T47D (cell line): ENCODE measurements around the gene MYZAP.

Source experiments
- DNase-seq, 2 experiments: peaks; one replicate each; pipeline versions ENCODE4 v3.0.0 to v3.0.0-alpha.2; 2011 to 2012; ENCODE audit warnings: low read depth in 1 of 2, low spot score in 1 of 2
- JUND ChIP-seq: IDR thresholded peaks from 2 replicates; pipeline ENCODE4 v1.6.1; 2012; ENCODE audit warnings: low read depth
- in situ Hi-C: cut with HindIII; loops from 2 replicates; pipeline ENCODE4 v1.10.0; 2016; ENCODE audit warnings: low sequenced_read_pairs, low pct_unique_long_range_greater_than_20kb

The MYZAP gene

DNA sequence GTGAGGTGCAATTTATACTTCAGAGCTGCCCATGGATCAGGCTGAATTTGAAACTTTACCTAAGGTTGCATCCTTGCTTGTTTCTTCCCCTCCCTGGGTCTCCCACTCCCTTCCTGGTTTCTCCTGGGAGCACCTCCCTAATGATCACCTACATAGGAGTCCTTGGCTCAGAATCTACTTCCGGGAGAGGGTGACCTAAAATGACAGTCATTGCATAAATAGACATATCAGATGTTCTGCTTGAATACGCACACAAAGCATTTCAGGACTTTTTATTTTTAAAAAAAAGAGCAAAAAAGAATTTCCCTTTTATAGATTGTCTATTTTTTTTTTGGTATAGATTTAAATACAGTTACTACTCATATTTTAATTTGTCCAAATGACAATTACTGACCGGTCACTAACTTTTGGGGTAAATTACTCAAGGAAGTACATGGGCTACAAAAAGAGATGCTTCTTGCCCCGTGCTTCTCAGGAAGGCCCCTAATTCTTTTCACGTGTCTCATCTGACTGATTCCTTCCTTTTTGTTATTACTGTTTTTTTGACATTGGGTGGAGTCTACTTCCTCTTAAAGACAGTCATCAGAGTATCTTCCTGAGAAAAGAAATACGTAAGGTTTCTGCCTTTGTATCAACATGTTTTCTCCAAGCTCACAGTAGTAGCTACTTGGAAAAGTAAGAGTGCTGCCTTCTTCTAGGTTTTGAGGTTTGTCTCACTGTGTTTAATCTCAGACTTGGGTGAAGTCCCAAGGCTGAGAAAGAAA, 4.9 kb upstream of the MYZAP start:
- no peak for DNase-seq

DNA sequence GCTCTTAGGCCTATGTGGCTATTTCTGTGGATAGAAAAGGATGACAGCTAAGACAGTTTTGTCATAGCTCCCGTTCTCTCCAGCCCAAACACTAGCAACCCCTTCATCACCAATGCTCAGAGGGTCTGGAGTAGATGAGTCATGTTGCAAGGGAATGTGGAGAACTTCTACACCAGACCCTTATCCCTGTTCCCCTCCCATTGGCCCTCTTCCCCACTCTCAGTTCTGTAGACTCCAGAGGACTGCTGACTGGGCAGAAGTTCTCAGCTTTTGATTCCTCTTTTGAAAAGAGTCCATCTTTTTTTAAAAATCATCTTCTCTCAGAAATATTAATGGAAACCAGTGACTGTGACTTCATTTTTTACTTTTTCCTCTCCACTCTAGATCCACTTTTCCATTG, 2.4 kb upstream of the MYZAP start:
- in situ Hi-C loops, result no loop called here
- TF ChIP-seq JUND, result no peak
- DNase-seq, result no peak

More for the DNA sequence above, 4.9 kb upstream of the MYZAP start:
- in situ Hi-C loops, result no loop called here
- TF ChIP-seq JUND, result no peak

DNA sequence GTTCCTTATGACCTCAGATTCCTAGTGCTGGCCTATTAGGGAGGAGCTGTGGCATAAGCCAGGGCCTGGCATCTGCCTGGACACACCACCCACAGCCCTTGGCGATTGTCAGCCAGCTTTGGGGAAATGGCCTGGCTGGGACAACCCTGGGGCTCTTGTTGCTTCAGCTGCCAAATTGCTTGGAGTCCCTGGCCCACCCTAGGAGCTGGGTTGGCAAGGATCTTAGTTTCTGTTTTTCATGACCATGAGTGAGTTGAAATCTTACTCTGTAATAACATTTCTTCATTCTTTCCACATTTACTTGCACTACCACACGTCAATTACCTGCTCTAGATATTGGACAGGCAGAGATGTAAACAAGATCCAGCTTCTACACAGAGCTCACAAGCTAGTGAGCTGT, 1.9 kb upstream of the MYZAP start:
- DNase-seq, result peak in 1 of 2 experiments; percentile 54
- in situ Hi-C loops, result no loop called here
- no peak for TF ChIP-seq JUND

DNA sequence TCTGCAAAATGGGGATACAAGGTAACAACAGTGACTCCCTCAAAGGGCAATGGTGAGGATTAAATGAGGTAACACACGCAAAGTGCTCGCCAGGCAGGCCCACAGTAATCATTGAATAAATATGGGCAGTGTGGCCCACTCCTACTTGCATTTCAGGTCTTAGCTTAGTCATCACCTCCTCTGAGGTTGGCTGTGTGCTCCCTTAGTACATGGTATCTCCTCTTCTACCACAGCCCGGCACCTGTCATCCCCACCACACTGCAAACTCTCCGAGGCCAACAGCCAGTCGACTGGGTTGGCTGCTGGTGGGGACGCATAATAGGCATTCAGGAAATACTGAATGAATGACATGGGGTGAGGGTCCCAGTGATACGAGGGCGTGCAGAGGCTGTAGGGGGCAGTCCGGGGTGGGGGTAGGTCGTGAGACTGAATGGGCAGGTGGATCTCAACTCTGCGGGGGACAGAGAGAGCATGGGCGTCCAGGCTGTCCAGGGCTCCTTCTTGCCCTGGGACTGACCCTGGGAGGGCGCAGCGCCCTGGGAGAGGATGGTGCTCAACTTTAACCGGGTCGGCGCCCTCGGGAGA, 375 bp upstream of the MYZAP start:
- DNase-seq, result peak in 1 of 2 experiments; percentile 82
- in situ Hi-C loops, result no loop called here
- TF ChIP-seq JUND, result no peak

DNA sequence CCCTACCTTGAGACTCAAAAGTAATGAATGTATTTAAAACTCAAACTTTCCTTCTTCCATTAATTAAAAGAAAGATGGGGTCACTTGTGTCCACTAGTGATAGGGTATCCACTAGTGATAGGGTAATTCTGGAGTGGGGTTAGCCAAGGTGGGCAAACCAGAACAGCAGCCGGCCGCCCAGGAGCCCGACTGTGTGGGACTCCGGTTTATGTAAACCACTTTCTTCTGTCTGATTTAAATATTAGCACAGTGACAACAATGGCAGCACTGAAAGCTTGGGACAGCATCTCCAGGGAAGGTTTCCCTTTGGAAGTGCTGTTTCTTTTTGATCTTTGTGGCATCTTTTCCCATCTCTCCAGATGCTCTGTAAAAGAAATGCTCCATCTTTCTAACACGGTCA, 722 bp downstream of the MYZAP start:
- DNase-seq, result no peak
- no peak for TF ChIP-seq JUND
- in situ Hi-C loops, result no loop called here

DNA sequence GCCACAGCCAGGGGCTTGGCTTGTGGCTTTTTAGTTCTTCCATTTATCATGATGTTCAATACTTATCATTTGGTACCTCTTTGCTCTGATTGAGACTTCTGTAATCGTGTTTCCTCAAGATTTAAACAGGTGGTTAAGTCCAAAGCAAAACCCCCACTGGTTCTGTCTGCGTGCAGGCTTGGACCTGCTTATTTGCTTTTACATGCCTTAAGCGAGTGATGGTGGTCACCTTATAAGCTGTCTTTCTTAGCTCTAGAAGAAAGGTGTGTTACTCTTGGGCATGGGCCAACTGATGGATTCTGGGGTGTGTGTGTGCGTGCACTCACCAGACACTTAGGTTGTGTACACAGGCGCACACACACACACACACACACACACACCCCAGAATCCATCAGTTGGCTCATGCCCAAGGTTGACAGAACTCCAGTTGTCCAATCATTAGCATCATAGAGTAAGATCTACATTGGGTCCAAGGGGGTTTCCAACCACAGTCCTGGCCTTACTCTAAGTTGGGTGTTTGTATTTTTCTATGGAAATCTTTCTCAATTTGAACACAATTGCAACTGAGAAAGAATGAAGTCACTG, 1.2 kb downstream of the MYZAP start:
- in situ Hi-C loops, result no loop called here
- no peak for TF ChIP-seq JUND
- DNase-seq, result no peak

DNA sequence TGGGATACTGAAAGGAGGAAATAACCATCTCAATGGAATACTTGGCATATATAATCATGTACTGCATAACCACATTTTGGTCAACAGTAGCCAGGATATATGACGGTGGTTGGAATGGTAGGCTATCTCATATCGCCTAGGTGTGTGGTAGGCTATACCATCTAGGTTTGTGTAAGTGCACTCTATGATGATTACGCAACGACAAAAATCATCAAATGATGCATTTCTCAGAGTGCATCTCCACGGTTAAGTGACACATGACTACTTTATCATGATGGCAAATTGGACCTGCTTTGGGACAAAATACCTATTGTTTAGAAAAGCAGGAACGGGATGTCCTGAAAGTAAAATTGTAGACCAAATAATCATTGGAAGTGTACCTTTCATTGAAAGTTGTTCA, 2.8 kb downstream of the MYZAP start:
- no peak for TF ChIP-seq JUND
- in situ Hi-C loops, result no loop called here
- no peak for DNase-seq

DNA sequence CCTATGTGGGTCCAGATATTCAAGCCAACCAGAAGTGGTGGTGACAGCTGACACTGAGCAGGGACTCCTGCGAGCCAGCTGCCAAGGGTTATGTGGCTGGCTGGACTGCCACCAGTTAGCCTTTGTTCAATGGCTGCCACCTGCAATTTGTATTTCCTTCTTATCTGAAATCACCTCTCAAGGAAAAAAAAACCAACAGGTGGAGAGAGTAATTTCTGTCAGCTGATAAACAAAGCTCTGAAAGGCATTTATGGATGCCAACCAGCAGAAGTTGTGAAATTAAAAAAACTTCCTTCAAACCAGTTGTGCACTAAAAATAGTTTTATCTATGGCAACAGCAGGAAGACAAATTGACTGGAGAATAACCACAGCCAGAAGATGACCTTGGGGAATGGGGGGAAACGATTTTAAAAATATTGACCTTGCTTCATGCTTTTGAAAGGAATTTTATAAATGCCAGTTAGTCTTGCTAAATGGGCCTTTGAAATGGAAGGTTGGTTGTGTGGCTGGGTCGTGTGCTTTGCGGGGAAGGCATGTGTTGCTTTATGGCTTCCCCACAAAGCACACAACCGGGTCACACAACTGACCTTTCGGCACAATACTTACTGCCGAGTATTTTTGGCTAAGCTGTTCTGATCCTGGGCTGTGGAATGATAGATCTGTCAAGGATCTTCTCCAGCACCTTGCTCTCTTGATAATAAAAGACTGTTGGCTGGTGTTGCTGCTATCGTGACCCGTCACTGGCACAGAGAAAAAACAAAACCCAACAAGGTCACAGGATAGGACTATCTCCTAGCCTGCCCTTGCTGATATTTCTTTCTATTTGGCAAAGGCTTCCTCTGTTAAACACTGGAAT, 3.5 kb downstream of the MYZAP start:
- no peak for DNase-seq
- TF ChIP-seq JUND, result no peak
- in situ Hi-C loops, result no loop called here

DNA sequence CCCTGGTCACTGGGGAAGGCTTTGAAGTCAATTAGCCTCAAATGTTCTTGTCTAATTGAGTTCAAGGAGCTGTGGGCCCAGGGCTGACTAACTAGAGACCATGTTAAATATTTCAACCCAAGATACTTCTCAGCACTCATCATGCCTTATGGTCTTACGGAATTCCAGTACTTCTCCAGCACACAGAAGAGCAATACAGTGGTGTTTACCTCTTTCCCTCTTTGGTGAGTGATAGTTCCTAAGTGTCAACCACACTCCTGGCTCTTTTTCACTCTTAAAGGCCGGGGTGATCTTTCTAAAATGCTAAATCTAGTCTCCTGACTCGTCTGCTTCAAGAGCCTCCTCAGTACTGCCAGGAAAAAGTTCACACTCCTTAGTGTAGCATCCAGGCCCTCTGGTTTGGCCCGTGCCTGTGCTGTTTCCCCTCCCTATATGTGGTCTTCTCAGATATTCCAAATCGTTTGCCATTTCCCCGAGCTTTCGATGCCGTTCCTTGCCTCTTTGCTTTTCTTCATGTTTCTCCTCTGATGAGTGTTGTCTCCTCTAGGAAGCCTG, 4.7 kb downstream of the MYZAP start:
- in situ Hi-C loops, result no loop called here
- no peak for DNase-seq
- no peak for TF ChIP-seq JUND

DNA sequence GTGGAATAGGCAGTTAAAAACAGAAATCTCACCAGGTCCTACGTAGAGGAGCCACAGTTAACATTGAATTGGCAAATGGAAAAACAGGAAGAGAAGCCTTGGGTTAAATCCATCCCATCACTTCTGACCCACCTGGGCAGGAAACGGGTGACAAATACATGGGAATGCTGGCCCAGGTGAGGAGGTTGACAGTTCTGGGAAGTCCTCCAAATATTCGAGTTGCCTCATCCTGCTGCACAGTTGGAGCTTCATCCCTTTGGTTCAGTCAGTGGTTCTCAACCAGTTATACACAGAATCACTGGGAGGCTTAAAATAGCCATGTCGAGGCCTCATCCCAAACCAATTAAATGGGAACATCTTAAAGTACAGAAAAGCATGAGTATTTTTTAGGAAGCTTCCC, 5.3 kb downstream of the MYZAP start:
- TF ChIP-seq JUND, result no peak
- DNase-seq, result no peak
- in situ Hi-C loops, result no loop called here

DNA sequence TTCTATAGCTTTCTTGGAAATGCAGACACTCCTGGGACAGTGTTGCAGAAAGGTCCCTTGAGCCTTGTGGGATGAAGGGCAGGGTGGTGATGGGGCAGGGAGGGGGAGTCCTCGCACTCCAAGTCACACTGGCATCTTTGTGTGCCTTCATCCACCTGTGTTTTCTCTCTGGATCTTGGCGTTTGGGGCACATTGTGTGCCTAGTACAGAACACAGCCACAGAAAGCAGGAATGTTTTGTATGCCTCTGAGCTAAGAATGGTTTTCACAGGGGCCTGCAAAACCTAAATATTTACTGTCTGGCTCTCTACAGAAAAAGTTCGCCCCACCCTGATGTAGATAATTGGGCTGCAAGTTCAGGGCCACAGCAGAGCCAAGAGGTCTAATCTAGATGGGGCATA, 5.7 kb downstream of the MYZAP start:
- no peak for TF ChIP-seq JUND
- in situ Hi-C loops, result no loop called here
- DNase-seq, result peak in 1 of 2 experiments; percentile 33

DNA sequence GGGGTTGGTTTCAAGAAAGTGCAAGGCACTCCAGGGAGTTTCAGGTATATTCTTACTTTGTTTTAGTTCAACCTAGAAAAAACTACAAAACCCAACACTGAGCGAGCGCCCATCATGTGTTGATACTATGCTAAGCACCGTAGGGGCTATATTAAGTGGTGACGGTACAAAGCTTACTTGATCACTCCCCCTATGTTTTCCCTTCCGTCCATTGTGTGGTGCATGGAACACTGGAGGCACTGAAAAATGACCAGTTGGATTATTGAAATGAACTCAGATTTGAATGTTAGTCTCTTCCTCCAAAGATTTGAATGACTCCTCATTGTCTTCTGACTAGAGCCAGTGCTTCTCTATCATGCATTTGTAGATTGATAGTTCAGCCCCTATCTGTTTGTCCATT, 6.6 kb downstream of the MYZAP start:
- TF ChIP-seq JUND, result no peak
- DNase-seq, result no peak
- in situ Hi-C loops, result no loop called here
